Islet of Langerhans (tissue), 1 donor: Measurements from ENCODE around the gene GNG2.

Experiments used
- FAIRE-seq: peaks from one replicate; lab custom pipeline; 2011; peaks lifted over from hg19 to GRCh38; lab: Jason Lieb, UNC

GNG2 gene

DNA sequence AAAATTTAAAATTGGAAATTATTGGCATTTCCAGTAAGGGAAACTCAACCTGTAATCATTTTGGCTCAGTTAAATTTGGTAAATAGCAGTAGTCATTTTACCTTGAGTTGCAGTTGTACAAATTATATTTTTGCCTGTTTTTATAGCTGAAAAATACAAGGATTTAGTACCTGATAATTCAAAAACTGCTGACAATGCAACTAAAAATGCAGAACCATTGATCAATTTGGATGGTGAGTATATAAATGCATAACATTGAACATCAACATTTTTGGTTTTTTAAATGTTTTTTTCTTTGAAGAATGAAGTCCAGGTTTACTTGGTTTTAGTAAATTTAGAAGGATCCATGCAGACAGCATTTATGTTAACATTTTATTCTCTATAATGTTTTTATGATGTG is 137.9 kb downstream of the GNG2 start:
- FAIRE-seq, result no peak

DNA sequence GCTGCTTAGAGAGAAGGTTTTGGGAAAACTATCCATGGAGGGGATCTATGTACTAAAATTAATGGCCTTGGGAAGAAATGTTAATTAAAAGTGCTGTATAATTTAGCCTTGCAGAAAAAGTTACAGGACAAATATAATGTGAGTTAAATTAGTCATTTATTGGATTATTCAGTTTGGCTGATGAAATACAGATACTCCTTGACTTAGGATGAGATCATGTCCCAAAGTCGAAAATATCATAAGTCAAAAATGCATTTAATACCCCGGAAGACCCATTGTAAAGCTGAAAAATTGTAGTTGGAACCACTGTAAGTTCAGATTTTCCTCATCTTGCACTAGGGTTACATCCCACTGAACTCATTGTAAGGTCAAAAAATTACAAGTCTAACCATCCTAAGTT is 138.7 kb downstream of the GNG2 start:
- FAIRE-seq, result no peak

DNA sequence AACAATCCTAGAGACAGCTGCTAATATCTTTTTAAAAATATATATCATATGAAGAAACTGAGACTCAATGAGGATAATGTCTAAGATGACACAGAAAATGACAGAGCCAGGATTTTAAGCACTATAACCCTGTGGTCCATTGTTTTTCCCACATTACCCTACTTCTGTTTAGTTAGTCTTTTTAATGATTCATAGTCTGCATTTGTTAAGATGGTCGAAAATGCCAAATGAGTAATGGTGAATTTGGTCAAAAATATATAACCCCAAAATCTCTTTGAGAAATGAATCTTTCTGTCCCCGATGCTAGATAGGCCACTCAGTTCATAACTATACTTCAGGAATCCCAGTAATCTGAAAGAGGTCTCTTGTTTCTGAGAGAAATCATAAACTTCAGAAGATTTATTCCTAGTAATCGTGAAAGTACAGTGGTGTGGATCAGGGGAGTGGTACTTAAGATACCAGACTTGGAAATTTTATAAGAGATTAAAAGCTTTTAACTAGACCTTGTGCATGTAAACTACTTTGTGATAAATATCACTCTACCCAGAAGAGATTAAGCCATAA is 139.7 kb downstream of the GNG2 start:
- FAIRE-seq, result no peak

DNA sequence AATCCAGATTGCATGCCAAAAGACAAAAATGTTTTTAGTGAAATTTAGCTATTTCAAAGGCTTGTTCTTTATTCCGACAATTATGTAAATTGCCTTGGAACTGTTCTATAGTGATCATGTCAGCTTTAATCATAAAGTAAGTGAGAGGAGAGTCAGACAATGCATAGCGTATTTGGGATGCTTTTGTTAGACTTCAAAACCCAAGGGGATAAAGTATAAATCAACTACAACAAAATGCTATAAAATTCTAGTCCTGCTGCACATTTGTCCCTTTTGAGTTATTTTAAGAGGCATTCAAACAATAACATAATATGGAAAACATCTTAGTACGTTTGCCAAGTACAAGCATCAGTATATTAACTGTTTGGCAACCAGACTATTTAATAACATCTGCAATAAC is 140.3 kb downstream of the GNG2 start:
- FAIRE-seq, result no peak

GRCh38 chr14:52002542-52002941 is 142.1 kb downstream of the GNG2 start:
- no peak for FAIRE-seq

GRCh38 chr14:52003324-52003723 is 142.9 kb downstream of the GNG2 start:
- FAIRE-seq, result no peak

DNA sequence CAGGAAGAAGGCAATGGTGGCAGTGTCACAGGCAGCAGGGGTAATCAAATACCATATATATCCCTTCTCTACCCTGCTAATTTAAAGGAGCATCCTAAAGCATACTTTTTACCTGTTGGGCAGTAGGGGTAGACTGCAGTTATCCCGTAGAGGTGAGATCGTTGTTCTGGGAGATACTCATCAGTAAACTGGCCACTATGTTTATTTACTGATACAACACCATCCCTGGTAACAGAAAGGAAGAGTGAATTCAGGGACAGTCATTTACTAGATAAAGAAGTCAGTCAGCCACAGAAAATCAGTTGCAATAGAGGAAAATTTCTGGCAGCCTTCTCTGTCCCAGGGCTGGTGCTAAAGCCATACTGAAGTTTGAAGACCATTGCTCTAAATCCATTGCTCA is 145.2 kb downstream of the GNG2 start:
- no peak for FAIRE-seq

- no peak for FAIRE-seq
These were observed 145.9 kb downstream of the GNG2 start for GRCh38 chr14:52006361-52006760.

GRCh38 chr14:52007211-52007610 is 146.8 kb downstream of the GNG2 start:
- no peak for FAIRE-seq

DNA sequence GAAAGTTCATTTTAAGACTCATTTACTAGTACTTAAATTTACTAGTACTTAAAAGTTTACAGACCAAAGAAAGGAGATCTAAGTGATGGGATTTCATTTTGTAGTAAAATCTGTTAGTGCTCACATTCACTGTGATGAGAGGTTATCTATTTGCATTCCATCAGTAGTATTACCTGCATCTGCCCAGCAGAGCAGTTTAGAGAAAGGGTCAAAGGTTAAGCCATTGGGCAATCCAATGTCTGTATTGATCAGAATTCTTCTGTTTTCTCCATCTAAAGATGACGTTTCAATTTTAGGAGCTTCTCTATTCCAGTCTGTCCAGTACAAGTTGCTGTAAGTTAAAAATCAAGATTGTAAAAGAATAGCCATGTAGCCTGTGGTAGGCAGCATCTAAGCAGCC is 147.2 kb downstream of the GNG2 start:
- no peak for FAIRE-seq

GRCh38 chr14:52008136-52008535 is 147.7 kb downstream of the GNG2 start:
- FAIRE-seq, result no peak

- no peak for FAIRE-seq
These were observed 149.8 kb downstream of the GNG2 start for GRCh38 chr14:52010173-52010693.

- FAIRE-seq, result no peak
These were observed 151.1 kb downstream of the GNG2 start for GRCh38 chr14:52011523-52011922.

DNA sequence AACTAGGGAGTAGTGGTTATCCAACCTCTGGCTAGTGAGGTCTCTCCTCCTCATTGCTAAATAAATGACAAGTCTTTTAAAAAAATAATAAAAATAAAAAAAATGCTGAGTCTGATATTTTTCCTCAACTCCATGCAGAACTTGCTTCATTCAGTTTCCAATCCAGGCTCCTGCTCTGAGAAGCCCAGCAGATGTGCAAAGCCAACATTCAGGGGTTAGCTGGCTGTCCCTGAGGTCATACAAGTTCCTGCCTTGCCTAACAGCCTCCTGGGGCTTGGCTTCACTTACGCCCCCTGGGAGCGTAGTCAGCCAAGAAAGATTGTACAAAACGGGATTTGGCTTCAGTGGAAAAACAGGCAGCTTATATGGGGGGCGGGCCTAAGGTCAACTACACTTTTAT is 152.2 kb downstream of the GNG2 start:
- no peak for FAIRE-seq

DNA sequence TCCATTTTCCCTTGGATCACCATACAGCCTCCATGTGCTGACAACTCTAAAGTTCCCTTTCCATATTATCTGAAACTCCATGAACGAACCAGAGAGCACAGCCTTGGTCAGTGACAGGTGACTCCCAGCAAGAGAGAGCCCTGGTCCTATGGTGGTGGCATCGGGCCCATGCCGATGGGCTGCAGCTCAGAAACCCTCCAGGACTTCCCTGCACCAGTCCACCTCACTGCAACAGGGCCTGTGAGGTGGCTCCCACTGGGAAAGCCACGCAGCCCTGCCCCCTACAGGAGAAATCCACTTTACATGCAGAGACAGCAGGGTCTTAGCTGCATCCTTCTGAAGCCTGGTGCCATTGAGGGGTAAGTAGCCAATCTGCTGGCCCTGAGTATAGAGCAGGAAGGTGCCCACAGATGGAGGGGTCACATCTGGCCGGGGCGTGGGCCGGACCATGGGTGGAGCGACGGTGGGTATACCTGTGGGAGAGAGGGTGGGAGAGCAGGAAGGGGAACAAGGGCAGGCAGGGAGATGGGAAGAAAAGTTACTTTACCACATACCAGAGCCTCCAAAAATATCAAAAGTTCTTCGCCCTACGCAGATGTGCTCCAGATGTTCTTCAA is 153.7 kb downstream of the GNG2 start:
- no peak for FAIRE-seq

- no peak for FAIRE-seq
These were observed 154.3 kb downstream of the GNG2 start for GRCh38 chr14:52014601-52015267.

- no peak for FAIRE-seq
These were observed 155.1 kb downstream of the GNG2 start for GRCh38 chr14:52015411-52016030.

- FAIRE-seq, result no peak
These were observed 157.8 kb downstream of the GNG2 start for GRCh38 chr14:52018252-52018651.

DNA sequence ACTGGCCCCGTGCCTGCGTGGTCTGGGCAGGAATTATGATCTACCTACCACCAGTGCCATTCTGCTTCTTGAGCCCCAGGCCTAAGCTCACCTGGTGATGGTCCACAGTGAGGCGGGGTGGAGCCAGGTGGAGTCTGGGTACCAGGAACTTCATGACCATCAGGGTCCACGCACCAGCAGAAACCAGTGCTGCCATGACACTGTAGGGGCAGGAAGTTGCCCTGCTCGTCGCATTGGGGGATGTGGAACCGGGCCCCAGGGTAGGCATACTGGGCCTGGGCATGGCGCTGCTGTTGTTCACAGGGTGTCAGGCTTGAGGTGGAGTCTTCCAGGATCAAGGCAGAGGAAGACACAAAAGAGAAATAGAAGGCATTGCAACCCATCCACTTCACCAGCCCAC is 158.6 kb downstream of the GNG2 start:
- FAIRE-seq, result no peak
